Inferior parietal cortex (tissue), 1 donor: ENCODE data around the gene UROS.
A peak's percentile ranks its signal among the peaks of the same experiment; 100 is the strongest.

Experiments used
- DNase-seq: peaks from one replicate; pipeline ENCODE4 v3.0.0-alpha.2; 2016; ENCODE audit errors: extremely low spot score

UROS gene

DNA sequence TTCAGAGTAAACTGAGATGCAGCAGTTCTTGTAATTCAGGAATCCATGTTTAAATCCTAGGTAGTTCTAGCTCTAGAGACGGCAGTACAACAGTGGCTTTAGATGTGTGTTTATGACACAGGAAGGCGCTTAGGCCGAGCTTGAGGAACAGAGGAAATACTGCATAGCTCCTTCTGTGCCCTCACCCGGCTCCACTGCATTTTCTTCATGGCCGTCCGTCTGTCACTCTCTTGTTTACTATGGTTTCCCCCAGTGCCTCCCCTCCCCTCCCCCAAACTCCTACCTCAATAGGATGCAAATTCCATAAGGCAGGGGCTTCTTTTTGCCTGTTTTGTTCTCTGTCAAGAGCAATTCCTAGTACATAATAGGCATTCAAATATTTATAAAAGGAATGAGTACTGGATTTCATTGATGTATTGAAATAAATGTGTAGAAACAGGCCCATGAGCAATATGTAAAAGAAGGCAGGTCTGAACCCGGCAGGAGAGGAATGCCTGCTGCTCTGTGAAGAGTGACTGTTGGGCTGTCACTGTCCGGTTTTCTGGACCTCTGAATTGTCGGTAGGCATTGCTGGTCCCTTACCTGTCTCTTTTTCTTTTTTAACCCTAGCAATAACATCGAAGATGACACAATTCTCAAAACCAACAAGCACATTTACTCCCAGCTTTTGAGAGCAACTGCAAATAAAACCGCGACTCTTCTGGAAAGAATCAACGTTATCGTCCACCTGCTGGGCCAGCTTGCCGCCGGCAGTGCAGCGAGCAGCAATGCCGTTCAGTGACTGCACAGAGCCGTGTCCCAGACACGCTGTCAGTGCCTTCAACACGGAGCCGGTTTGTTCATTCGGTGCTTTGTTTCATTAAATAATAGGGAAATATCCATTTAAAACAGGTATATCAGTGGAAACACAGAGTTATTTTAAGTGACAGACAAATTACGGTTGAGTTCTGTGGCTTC is 60.1 kb downstream of the UROS start:
- DNase-seq, result no peak

DNA sequence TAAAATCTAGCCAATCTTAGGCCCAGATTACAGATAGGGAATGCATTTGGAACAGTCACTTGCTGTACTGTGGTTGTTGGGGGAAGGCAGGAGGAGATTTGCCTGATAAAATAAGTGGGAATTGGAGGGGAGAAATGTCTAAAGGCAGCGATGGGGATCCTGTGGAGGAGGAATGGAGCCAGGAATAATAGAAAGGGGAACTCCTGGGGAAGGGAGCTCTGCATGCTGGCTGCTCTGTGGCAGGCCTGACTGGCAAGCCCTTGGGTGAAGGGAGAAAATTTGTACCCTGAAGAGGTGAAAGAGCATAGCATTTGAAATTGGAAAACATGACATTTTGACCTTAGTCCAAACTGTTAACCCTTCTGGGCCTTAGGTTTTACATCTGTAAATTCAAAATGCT is 61.1 kb downstream of the UROS start:
- no peak for DNase-seq

DNA sequence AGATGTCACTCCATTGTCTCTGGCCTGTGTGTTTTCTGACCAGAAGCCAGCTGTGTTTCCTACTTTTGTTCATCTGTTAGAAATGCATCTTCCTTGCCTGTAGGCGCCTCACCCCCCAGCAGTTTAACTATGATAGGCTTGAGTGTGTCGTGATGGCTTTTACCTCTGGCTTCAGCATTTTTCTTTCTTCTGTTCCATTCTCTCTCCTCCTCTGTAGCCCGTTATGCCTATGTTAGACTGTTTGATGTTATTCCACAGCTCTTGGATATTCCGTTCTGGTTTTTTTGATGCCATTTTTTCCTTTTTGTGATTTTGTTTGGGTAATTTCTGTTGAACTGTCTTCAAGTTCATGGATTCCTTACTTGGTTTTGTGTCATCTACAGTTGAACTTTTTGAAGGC is 65.3 kb downstream of the UROS start:
- no peak for DNase-seq

DNA sequence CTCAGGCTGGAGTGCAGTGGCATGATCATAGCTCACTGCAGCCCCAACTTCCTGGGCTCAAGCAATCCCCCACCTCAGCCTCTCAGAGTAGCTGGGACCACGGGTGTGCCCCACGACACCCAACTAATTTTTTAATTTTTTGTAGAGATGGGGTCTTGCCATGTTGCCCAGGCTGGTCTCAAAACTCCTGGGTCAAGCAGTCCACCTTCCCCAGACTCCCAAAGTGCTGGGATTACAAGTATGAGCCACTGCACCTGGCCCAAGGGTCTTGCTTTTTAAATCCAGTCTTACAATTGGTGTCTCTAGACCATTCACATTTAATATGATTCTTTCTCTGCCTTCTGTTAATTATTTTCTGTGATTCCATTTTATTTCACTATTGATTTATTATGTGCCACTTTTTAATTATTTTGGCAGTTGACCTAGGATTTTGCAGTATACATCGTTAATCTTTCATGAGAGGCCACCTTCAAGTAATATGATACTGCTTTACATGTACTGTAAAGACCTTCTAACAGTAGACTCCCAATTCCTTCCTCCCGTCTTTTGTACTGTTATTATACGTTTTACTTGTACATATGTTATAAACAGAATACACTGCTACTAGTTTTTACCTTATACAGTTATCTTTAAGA is 66.1 kb downstream of the UROS start:
- DNase-seq, result no peak

DNA sequence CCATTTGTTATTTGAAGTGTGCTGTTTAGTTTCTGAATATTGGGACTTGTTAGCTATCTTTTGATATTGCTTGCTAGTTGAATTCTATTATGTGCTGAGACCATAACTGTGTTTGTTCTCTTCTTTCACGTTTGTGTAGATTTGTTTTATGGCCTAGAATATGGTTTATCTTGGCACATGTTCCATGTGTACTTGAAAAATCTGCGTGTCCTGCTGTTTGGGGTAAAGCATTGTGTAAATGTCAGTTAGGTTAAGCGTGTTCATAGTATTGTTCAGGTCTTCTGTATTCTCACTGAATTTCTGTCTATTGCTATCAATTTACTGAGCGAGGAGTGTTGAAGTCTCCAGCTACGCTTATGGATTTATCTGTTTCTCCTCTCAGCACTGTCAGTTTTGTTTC is 66.9 kb downstream of the UROS start:
- no peak for DNase-seq

DNA sequence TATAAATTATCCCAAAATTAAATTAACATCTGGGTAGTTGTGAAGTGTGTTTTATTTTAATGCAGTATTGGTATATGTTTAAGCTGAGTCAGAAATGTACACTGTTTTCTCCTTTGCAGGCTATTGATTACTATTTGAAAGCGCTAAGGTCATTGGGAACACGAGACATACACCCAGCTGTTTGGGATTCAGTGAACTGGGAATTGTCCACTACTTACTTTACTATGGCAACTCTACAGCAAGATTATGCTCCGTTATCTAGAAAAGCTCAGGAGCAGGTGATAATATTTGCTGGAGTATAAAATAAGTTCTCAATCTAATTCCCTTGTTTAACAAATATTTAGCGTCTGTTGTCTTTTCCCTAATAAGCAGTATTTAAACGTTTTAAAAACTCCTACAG is 75.6 kb downstream of the UROS start:
- DNase-seq, result no peak

DNA sequence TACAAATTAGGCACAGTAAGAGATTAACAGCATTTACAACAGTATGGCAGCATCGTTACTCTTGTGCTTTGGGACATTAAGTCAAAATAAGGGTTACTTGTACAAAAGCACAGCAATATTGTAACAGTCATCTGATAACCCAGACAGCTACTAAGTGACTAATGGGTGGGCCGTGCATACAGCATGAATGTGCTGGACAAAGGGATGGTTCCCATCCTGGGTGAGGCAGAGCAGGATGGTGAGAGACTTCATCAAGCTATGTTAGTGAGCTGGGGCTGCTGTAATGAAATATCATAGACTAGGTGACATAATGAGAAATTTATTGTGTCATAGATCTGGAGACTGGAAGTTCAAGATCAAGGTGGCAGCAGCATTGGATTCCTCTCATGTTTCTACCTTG is 78.1 kb downstream of the UROS start:
- DNase-seq, result no peak

DNA sequence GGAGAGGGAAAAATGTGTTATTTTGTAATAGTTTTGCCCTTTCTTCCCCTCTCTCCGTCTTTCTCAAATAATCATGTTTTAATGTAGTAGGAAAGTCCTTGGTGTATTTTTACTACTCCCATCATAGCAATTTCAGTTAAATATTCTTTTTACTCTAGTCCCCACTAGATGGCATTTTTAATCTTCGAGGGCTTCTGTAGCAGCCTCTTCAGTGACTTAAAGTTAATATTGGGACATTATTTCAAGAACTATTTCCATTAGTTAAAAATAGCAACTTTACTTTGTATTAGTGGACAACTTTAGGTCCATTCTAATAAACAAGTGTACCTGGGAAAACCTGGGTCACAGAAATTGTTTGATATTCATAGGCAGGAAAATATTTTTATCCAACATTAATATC is 80.6 kb downstream of the UROS start:
- DNase-seq, result peak; percentile 15

DNA sequence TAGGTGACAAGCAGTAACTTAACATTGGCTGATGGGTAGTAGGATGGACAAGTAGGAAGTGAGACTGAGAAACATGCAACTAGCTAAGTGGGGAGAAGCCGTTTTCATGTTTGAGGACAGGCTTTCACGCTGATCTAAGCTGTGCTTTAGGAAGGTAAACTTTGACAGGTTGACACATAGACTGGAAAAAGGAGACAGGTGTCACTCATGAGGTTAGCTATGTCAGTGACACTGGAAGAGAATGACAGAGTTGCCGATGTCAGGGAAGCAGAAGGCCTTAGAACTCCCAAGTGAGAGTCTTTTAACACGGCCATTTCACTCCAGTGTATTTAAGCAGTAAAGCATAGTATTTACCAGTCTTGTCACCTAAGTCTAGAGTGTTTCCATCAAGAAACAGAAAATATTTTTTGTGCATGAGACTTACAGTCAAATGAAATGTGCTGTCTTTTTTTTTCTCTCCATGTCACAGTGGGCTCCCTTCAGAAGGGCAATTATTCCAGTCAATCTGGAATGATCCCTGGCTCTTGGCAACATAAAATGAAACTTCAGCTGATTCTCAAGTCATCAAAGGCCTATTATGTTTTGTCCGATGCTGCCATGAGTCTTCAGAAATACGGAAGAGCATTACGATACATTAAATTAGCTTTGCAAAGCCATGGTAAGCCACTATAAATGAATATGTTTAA is 82.9 kb downstream of the UROS start:
- no peak for DNase-seq
